WERI-Rb-1 (cell line): ENCODE data around the gene VSX2.

Experiments
- DNase-seq: peaks from one replicate; pipeline ENCODE4 v3.0.0-alpha.2; 2020
- H3K27ac ChIP-seq: fragments of 250-450 bp; sonication (Bioruptor Pico); 2 replicates; pipeline ENCODE4 v1.5.1; 2020; ENCODE audit warnings: mild to moderate bottlenecking, moderate library complexity
- H3K27me3 ChIP-seq: fragments of 250-450 bp; sonication (Bioruptor Pico); 2 replicates; pipeline ENCODE4 v1.5.1; 2021; ENCODE audit warnings: mild to moderate bottlenecking, low read depth, moderate library complexity; ENCODE audit not compliant: insufficient read depth, severe bottlenecking
- H3K36me3 ChIP-seq: fragments of 250-450 bp; sonication (Bioruptor Pico); 2 replicates; pipeline ENCODE4 v1.5.1; 2020; ENCODE audit warnings: mild to moderate bottlenecking, moderate library complexity
- H3K4me3 ChIP-seq: 2 replicates; pipeline ENCODE4 v1.5.1; 2011; ENCODE audit warnings: low read depth, mild to moderate bottlenecking, control low read depth, low read length
- H3K9me3 ChIP-seq: fragments of 250-450 bp; sonication (Bioruptor Pico); 2 replicates; pipeline ENCODE4 v1.5.1; 2021; ENCODE audit warnings: mild to moderate bottlenecking, moderate library complexity; ENCODE audit not compliant: severe bottlenecking
- TF ChIP-seq, protein P1 (sequence below): IDR thresholded peaks from 2 replicates; pipeline ENCODE4 v1.5.1; 2011; ENCODE audit warnings: low read depth, mild to moderate bottlenecking, control low read depth, inconsistent platforms, low read length

The VSX2 gene

DNA sequence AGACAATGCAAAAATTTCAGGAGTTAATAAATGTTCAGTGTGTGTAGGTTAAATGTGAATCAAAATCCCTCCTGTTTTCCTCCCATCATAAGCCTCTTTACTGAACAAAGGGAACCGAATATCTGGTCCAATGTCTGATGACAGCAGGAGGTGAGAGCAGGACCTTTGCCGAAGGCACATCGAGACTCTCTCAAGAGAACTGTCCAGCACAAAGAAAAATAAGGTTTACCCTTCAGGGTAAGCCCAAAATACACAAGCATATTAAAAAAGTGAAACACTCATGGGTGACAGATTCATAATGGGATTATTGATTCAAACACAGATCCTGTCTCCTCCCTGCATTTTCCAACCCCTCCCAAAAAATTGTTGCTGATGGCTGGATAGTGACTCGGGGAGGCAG is 4.2 kb upstream of the VSX2 start:
- Histone ChIP-seq H3K36me3 (no peaks in the 10 kb centered on the region), H3K27me3 (peaks cover 3% of the 10 kb centered on the region)

DNA sequence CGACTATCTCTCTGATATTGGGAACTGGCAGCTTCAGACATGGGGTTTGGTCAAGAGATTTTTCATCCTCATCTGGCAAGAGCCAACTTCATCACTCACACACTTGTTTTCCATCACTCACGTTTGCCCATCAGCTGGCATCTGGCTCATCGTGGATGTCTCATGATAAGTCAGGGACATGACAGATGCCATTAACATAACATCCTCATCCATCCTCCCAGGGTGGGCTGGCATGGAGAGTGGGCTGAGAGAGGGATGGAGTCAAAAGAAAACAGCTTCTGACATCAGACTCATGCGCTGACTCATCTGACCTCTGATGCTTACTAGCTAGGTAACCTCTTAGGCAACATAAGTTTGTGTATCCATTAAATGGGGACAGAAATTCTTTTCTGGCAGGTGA is 1.8 kb upstream of the VSX2 start:
- Histone ChIP-seq H3K27me3 (peaks cover 27% of the 10 kb centered on the region), H3K9me3 (peaks cover 3% of the 10 kb centered on the region), H3K27ac (no peak overlapping the region), H3K36me3 (no peaks in the 10 kb centered on the region), H3K4me3 (no peak overlapping the region)
- DNase-seq: no peak
- TF ChIP-seq, protein P1, sequence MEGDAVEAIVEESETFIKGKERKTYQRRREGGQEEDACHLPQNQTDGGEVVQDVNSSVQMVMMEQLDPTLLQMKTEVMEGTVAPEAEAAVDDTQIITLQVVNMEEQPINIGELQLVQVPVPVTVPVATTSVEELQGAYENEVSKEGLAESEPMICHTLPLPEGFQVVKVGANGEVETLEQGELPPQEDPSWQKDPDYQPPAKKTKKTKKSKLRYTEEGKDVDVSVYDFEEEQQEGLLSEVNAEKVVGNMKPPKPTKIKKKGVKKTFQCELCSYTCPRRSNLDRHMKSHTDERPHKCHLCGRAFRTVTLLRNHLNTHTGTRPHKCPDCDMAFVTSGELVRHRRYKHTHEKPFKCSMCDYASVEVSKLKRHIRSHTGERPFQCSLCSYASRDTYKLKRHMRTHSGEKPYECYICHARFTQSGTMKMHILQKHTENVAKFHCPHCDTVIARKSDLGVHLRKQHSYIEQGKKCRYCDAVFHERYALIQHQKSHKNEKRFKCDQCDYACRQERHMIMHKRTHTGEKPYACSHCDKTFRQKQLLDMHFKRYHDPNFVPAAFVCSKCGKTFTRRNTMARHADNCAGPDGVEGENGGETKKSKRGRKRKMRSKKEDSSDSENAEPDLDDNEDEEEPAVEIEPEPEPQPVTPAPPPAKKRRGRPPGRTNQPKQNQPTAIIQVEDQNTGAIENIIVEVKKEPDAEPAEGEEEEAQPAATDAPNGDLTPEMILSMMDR: no peak

More for the DNA sequence above, 4.2 kb upstream of the VSX2 start:
- Histone ChIP-seq H3K9me3 (peaks cover 4% of the 10 kb centered on the region), H3K27ac (no peak overlapping the region), H3K4me3 (no peak overlapping the region)
- DNase-seq: no peak
- TF ChIP-seq, protein P1: no peak

DNA sequence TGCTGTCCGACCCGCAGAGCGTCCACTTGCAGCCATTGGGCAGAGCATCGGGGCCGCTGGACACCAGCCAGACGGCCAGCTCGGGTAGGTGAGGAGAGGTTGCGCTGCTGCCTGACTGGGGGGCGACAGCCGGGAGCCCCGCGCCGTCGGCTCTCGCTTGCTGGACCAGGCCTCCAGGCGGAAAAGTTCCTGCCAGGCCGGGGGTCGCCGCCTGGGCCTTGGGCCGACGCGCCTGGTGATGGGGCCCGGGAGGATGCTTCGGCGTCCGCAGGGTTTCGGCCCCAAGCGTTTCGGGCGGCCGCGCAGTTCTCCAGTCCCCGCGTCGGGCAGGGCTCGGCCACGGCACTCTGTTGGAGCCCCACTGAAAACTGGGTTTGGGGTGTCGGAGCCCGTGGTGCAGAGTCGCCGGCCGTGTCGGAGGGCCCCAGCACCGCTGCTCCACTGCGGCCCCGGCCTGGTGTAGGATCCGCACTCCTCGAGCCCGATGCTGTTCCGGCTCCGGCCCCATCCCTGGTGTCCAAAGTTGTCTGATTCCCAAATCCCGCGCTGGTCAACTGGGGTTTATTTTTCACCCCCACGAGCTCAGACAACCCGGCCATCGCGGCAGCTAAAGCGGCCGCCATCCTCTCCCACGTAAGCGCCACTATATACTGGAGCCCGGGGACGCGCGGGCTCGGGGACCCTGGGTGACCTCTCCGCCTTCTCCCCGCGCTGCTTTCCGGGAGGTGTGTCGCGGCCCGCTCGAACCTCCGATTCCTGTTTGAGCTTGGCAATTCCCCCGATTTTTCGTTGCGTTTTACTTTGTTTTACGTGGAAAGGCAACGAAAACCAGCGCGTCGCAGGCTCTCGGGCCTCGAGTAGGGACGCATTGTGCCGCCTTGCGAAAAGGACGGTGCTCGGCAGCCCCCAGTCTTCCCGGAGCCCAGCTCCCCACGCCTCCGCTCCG is 872 bp downstream of the VSX2 start:
- H3K4me3 ChIP-seq: peak overlapping the region; percentile 36
- H3K27ac ChIP-seq: no peak overlapping the region
- TF ChIP-seq, protein P1: no peak
- H3K36me3 ChIP-seq: no peaks in the 10 kb centered on the region
- peaks cover 27% of the 10 kb centered on the region for H3K27me3 ChIP-seq
- no peak for DNase-seq
- H3K9me3 ChIP-seq: peaks cover 3% of the 10 kb centered on the region

DNA sequence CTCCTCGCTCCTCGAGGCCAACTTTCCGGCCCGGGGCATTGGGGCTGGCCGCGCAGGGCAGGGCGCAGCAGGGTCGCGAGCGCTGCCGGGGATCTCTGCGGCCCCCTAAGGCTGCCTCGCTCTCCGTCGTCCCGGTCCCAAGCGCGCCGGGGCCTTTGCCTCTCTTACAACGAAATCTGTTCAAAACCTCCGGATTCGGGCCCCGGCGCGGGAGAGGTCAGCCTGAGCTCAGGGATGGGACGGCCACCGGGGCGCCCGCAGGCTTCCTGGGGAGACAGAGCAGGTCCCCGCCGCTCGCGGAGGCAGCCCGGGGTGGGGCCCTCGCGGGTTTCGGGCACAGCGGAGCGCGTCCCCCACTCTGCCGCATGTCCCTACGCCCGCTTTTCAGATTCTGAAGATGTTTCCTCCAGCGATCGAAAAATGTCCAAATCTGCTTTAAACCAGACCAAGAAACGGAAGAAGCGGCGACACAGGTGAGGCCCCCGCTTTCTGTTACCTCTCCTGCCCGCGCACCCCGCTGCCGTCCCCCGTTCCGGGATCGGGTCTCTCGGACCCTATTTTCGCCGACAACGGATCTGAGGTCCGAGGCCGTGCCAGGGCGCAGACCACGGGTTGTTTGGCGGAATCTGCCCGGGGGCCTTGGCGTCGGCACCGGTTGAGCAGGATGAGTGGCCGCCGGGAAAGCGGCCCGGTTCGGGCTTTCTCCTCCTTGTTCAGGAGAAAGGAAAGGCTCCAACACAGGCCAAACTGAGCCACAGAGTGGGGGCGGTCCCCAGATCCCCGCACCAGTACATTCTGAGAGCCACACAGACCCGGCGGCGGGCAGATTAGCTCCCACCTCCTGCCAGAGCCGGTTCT is 1.8 kb downstream of the VSX2 start:
- Histone ChIP-seq H3K4me3 (peak overlapping the region; percentile 36), H3K27me3 (peaks cover 27% of the 10 kb centered on the region), H3K36me3 (no peaks in the 10 kb centered on the region), H3K27ac (no peak overlapping the region), H3K9me3 (peaks cover 3% of the 10 kb centered on the region)
- TF ChIP-seq, protein P1: no peak
- no peak for DNase-seq

DNA sequence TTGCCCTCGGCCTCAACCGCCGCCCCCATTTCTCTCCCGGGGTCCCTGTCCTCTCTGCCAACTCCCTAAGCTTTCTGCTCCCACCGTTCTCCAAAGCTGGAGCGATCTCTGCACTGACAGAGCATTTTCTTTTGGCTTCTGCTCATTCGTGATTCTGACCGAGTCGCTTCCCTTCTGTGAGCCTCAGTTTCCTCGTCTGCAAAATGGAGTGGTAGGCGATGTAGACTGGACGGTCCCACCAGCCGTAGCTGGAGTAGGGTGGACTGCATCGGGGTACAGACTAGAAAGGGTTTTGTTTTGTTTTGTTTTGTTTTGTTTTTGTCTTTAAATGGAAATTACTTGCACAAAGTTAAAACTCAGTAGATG is 2.4 kb downstream of the VSX2 start:
- TF ChIP-seq, protein P1: no peak
- no peak for DNase-seq
- Histone ChIP-seq H3K36me3 (no peaks in the 10 kb centered on the region), H3K27ac (no peak overlapping the region), H3K4me3 (no peak overlapping the region; the same call in 1 of the 2 replicates), H3K9me3 (peaks cover 3% of the 10 kb centered on the region), H3K27me3 (peaks cover 27% of the 10 kb centered on the region)
